Activated CD8-positive, alpha-beta memory T cell treated with anti-CD3 and anti-CD28 coated beads, Interleukin-2, amount 10 ng/mL, durations not matched to agents 7 days and 5 days (primary cell): ENCODE data around the gene DCP2. TPM values are rescaled to one million over a fixed set of nuclear protein-coding genes. Genes with fewer than 3 reads are reported as not detected.

Experiments used
- ATAC-seq: fragments of 150-1000 bp; cut with Tn5 transposase; one replicate; pipeline ENCODE4 v1.10.0; 2021; ENCODE audit warnings: moderate library complexity
- CTCF ChIA-PET: fragments of 350-600 bp; sonication (Branson Sonifier 250); formaldehyde crosslinking; loops from one replicate; lab custom pipeline; 2021; ENCODE audit warnings: antibody characterized with exemption; lab: Charles Lee
- DNase-seq: peaks from one replicate; pipeline ENCODE4 v3.0.0-alpha.2; 2020
- H3K27ac Mint-ChIP-seq: one replicate; pipeline ENCODE4 v1.8.0; 2021; ENCODE audit warnings: mild to moderate bottlenecking, mixed read lengths
- H3K27me3 Mint-ChIP-seq: one replicate; pipeline ENCODE4 v1.8.0; 2021; ENCODE audit warnings: mixed read lengths
- H3K36me3 Mint-ChIP-seq: one replicate; pipeline ENCODE4 v1.8.0; 2021; ENCODE audit warnings: mild to moderate bottlenecking, mixed read lengths
- H3K4me1 Mint-ChIP-seq: one replicate; pipeline ENCODE4 v1.8.0; 2021; ENCODE audit warnings: mixed read lengths
- H3K4me3 Mint-ChIP-seq: one replicate; pipeline ENCODE4 v1.8.0; 2021; ENCODE audit warnings: mild to moderate bottlenecking, moderate library complexity, mixed read lengths
- H3K9me3 Mint-ChIP-seq: one replicate; pipeline ENCODE4 v1.8.0; 2022; ENCODE audit warnings: low read depth, mixed read lengths
- total RNA-seq, 2 experiments: library from RNA; stranded (reverse); gene quantifications; one replicate each; pipeline ENCODE4 v1.2.3, GENCODE V29; 2021

The DCP2 gene
- total RNA-seq = 100 to 1,000 TPM in 1 of 2 experiments, 10 to 100 TPM in 1; 90.4 to 108 TPM

DNA sequence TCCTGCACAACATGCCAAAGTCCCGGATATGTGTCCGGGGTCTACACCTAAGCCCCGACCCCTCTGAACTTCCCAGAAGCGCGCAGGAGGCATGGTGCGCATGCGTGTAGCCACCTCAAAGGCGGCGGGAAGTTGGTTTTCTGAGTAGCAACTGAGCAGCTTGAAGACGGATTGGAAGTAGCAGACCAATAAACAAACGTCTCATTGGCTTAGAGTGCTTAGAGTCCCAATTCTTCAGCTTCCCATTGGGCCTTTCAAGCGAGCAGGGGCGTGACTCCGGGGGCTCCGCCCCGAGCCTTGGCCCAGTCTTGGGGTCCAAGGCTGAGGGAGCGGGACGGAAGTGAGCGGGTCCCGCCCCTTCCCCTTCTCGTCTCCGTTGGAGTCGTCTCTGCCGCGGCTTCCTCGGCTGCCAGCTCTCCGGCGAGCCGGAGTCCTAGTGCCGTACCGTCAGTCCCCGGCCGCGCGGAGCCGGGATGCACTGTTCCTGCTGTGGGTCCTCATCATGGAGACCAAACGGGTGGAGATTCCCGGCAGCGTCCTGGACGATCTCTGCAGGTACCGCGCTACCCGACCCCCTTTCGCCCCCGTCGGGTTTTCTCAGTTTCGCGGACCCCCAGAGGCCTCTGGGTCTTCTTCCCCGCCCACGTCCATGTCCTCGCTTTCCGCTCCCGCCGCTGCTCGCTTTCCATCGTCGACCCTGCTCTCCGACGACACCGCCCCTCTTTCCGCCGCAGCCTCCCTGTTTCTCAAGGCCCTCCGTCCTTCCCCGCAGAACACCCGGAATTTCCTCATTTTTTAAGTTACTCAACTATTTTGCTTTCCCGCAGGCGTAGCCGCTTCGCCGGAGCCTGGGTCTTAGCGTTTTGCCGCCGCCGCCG lies at the start of gene DCP2:
DCP2 (plus strand) TSS at position 367 of the 878 bp plus-strand sequence; CDS start at position 503, 136 bp downstream.
- H3K4me1 Mint-ChIP-seq = peaks cover 43% of the 10 kb centered on the region
- ATAC-seq (peak; percentile 98), DNase-seq (peak; percentile 98)
- H3K9me3 Mint-ChIP-seq = no peaks in the 10 kb centered on the region
- CTCF ChIA-PET = interaction anchor here (0.7 to 2.0 kb wide), 16 partner anchors 8 to 534 kb away, joined by 3 to 26 read pairs (median 4); partner anchors contain the start of gene REEP5
- H3K27ac Mint-ChIP-seq = peak within 1 kb of the TSS; percentile 99
- no peaks in the 10 kb centered on the region for H3K27me3 Mint-ChIP-seq
- H3K4me3 Mint-ChIP-seq = peak within 1 kb of the TSS; percentile 96
- peaks cover 20% of the 10 kb centered on the region for H3K36me3 Mint-ChIP-seq

- CTCF ChIA-PET = interaction anchor here (1.1 to 2.2 kb wide), 4 partner anchors 14 to 581 kb away, joined by 3 to 10 read pairs (median 4); no protein-coding TSS in a partner anchor
- Mint-ChIP-seq H3K27ac (peak overlapping the region; percentile 96), H3K27me3 (no peaks in the 10 kb centered on the region), H3K9me3 (no peaks in the 10 kb centered on the region), H3K4me1 (peaks cover 59% of the 10 kb centered on the region), H3K36me3 (peaks cover 12% of the 10 kb centered on the region), H3K4me3 (peak overlapping the region; percentile 60)
- ATAC-seq (peak; percentile 80), DNase-seq (peak; percentile 48)
These were observed 47.1 kb upstream of the DCP2 start for GRCh38 chr5:112929336-112930081.

DNA sequence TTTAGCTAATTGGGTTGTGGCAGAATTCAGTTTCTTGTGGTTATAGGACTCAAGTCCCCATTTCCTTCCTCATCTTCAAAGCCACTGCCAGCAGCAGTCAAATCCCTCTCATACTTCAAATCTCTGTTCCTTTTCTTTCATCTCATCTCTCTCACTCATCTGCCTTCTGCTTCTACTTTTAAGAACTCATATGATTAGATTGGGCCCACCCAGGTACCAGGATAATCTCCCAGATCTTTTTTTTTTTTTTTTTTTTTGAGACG lies 46.6 kb upstream of the DCP2 start:
- Mint-ChIP-seq H3K4me1 (peaks cover 58% of the 10 kb centered on the region), H3K27ac (peak overlapping the region; percentile 96), H3K4me3 (peak overlapping the region; percentile 60), H3K27me3 (no peaks in the 10 kb centered on the region), H3K36me3 (peaks cover 15% of the 10 kb centered on the region), H3K9me3 (no peaks in the 10 kb centered on the region)
- ATAC-seq = peak; percentile 54
- DNase-seq = peak; percentile 46
- CTCF ChIA-PET = interaction anchor here (0.6 to 2.2 kb wide), 6 partner anchors 15 to 580 kb away, joined by 3 to 10 read pairs (median 4); no protein-coding TSS in a partner anchor

GRCh38 chr5:112931473-112931872 lies 45.1 kb upstream of the DCP2 start:
- Mint-ChIP-seq H3K9me3 (no peaks in the 10 kb centered on the region), H3K27ac (peak overlapping the region; percentile 52), H3K27me3 (no peaks in the 10 kb centered on the region), H3K36me3 (peaks cover 17% of the 10 kb centered on the region), H3K4me1 (peaks cover 54% of the 10 kb centered on the region), H3K4me3 (no peak overlapping the region)
- ATAC-seq (no peak), DNase-seq (no peak)
- CTCF ChIA-PET = interaction anchor here (0.8 to 2.2 kb wide), 4 partner anchors 12 to 71 kb away, joined by 3 to 10 read pairs (median 4); partner anchors contain the start of gene SRP19

DNA sequence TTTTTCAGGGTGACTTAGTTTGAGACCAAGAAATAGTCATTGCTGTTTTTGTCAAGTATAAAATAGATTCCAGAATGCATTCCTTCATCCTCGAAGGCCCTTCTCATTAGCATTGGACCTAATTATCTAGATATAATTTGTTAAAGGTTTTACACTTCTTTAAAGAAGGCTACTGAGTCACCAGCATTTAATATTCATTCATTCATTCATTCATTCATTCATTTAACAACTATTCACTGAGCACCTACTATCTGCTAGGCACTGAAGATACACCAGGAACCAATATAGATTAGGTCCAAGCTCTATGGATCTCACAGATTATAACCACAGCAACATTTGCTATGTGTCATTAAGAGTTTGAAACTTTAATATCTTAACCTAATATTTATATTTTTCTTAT lies 43.5 kb upstream of the DCP2 start:
- Mint-ChIP-seq H3K4me3 (no peak overlapping the region), H3K4me1 (peaks cover 44% of the 10 kb centered on the region), H3K27me3 (no peaks in the 10 kb centered on the region), H3K9me3 (no peaks in the 10 kb centered on the region), H3K27ac (no peak overlapping the region), H3K36me3 (peaks cover 15% of the 10 kb centered on the region)
- CTCF ChIA-PET = no interaction called here
- no peak for DNase-seq
- no peak for ATAC-seq

GRCh38 chr5:112933651-112934365 lies 42.8 kb upstream of the DCP2 start:
- DNase-seq (no peak), ATAC-seq (no peak)
- no peaks in the 10 kb centered on the region for H3K9me3 Mint-ChIP-seq
- no peak overlapping the region for H3K4me3 Mint-ChIP-seq
- peaks cover 37% of the 10 kb centered on the region for H3K4me1 Mint-ChIP-seq
- H3K27ac Mint-ChIP-seq = no peak overlapping the region
- no peaks in the 10 kb centered on the region for H3K27me3 Mint-ChIP-seq
- CTCF ChIA-PET = interaction anchor here (1.1 kb wide), 1 partner anchor 29 kb away, joined by 6 read pairs; no protein-coding TSS in a partner anchor
- H3K36me3 Mint-ChIP-seq = peaks cover 15% of the 10 kb centered on the region

DNA sequence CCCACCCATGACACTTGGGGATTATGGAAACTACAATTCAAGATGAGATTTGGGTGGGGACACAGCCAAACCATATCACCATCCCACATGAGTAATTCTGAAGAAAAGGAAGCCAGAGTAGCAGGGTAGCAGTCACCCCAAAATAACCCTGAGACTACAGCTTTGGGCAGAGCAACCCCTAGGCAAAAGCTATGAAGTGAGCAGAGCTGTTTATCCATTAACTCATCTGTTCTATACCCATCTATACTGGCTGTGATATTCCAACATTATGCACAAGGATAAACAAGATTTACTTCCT lies 42.3 kb upstream of the DCP2 start:
- CTCF ChIA-PET = interaction anchor here (1.1 kb wide), 1 partner anchor 29 kb away, joined by 6 read pairs; no protein-coding TSS in a partner anchor
- H3K27me3 Mint-ChIP-seq = no peaks in the 10 kb centered on the region
- no peak overlapping the region for H3K4me3 Mint-ChIP-seq
- H3K4me1 Mint-ChIP-seq = peaks cover 32% of the 10 kb centered on the region
- no peak overlapping the region for H3K27ac Mint-ChIP-seq
- H3K36me3 Mint-ChIP-seq = peaks cover 15% of the 10 kb centered on the region
- DNase-seq (no peak), ATAC-seq (no peak)
- H3K9me3 Mint-ChIP-seq = no peaks in the 10 kb centered on the region

GRCh38 chr5:112935675-112936074 lies 40.9 kb upstream of the DCP2 start:
- Mint-ChIP-seq H3K4me3 (no peak overlapping the region), H3K27me3 (no peaks in the 10 kb centered on the region), H3K4me1 (peaks cover 21% of the 10 kb centered on the region), H3K36me3 (peaks cover 13% of the 10 kb centered on the region), H3K9me3 (no peaks in the 10 kb centered on the region), H3K27ac (no peak overlapping the region)
- CTCF ChIA-PET = no interaction called here
- DNase-seq = no peak
- ATAC-seq = no peak

GRCh38 chr5:112938286-112938685 lies 38.3 kb upstream of the DCP2 start:
- no peaks in the 10 kb centered on the region for H3K9me3 Mint-ChIP-seq
- CTCF ChIA-PET = no interaction called here

DNA sequence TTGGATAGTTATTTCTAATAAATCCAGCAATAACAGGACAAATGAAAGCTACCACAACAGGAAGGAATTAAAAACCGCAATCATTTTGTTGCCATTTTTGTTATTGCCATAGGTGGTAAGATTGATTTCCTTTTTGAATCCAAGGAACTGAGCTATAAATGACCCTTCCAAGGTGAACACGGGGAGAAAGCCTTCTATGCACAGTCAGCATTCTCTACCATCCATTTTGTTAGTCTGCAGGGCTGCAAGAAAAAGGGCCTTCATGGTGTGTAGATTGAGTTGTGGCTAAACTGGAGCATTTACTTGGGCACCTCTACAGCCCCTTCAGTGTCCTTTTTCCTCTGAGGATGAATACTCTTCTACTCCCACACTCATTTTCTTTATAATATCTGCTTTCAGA lies 35.9 kb upstream of the DCP2 start:
- H3K36me3 Mint-ChIP-seq = no peaks in the 10 kb centered on the region
- H3K27ac Mint-ChIP-seq = no peak overlapping the region
- ATAC-seq (no peak), DNase-seq (no peak)
- CTCF ChIA-PET = interaction anchor here (0.9 kb wide), 1 partner anchor 13 kb away, joined by 3 read pairs; no protein-coding TSS in a partner anchor
- no peak overlapping the region for H3K4me3 Mint-ChIP-seq
- peaks cover 10% of the 10 kb centered on the region for H3K27me3 Mint-ChIP-seq
- no peaks in the 10 kb centered on the region for H3K9me3 Mint-ChIP-seq
- no peaks in the 10 kb centered on the region for H3K4me1 Mint-ChIP-seq

More at GRCh38 chr5:112938286-112938685, 38.3 kb upstream of the DCP2 start:
- peaks cover 10% of the 10 kb centered on the region for H3K4me1 Mint-ChIP-seq
- peaks cover 8% of the 10 kb centered on the region for H3K27me3 Mint-ChIP-seq
- no peak overlapping the region for H3K4me3 Mint-ChIP-seq
- peaks cover 12% of the 10 kb centered on the region for H3K36me3 Mint-ChIP-seq
- ATAC-seq (no peak), DNase-seq (no peak)
- no peak overlapping the region for H3K27ac Mint-ChIP-seq

DNA sequence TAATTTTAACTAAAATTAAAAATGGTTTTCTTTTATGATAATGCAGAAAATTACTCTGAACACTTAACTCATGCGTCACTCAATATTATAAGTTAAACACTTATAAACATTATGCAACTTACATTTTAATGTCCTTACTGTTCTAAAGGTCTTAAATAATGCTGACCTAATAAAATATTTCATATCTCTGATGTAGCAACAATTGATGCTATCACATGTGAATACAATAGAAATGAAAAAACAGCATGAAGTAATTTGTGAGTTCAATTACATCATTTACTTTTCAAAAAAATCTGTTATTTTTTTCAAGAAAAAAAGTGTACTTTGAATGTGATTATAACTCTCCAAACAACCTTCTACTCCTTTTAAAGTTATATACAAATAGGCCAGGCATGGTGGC lies 28.1 kb upstream of the DCP2 start:
- Mint-ChIP-seq H3K4me1 (peaks cover 14% of the 10 kb centered on the region), H3K36me3 (peaks cover 4% of the 10 kb centered on the region), H3K27me3 (peaks cover 12% of the 10 kb centered on the region), H3K9me3 (no peaks in the 10 kb centered on the region), H3K4me3 (no peak overlapping the region), H3K27ac (no peak overlapping the region)
- ATAC-seq = no peak
- CTCF ChIA-PET = no interaction called here
- DNase-seq = no peak

DNA sequence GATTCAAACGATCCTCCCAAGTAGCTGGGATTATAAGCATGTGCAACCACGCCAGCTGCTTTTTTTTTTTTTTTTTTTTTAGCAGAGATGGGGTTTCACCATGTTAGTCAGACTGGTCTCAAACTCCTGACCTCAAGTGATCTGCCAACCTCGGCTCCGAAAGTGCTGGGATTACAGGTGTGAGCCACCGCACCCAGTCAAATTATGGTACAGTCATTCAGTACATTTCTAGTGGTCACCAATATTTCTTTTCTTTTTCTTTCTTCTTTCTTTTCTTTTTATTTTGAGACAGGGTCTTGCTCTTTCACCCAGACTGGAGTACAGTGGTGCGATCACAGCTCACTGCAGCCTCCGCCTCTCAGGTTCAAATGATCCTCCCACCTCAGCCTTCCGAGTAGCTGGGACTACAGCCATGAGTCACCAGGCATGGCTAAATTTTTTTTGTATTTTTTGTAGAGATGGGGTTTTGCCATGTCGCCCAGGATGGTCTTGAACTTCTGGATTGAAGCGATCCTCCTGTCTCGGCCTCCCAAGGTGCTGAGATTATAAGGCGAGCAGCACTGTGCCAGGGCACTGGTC lies 25.4 kb upstream of the DCP2 start:
- H3K9me3 Mint-ChIP-seq = no peaks in the 10 kb centered on the region
- no peak overlapping the region for H3K27ac Mint-ChIP-seq
- ATAC-seq (peak; percentile 83), DNase-seq (peak; percentile 80)
- peak overlapping the region; percentile 38 for H3K4me3 Mint-ChIP-seq
- H3K27me3 Mint-ChIP-seq = peaks cover 12% of the 10 kb centered on the region
- peaks cover 4% of the 10 kb centered on the region for H3K36me3 Mint-ChIP-seq
- peaks cover 14% of the 10 kb centered on the region for H3K4me1 Mint-ChIP-seq
- CTCF ChIA-PET = interaction anchor here (0.7 to 2.0 kb wide), 4 partner anchors 24 to 180 kb away, joined by 3 to 5 read pairs (median 4); no protein-coding TSS in a partner anchor
